NCI-H345 (cell line): ENCODE data around the gene ARHGAP9.
"Not testable (repeated sequence)": the region's sequence is repeated elsewhere in the genome, so short reads cannot be mapped to it uniquely, and the experiment has no call there.

ENCODE experiments used
- DNase-seq: peaks from one replicate; lab custom pipeline; 2025; lab: John Stamatoyannopoulos, UW

Gene ARHGAP9

DNA sequence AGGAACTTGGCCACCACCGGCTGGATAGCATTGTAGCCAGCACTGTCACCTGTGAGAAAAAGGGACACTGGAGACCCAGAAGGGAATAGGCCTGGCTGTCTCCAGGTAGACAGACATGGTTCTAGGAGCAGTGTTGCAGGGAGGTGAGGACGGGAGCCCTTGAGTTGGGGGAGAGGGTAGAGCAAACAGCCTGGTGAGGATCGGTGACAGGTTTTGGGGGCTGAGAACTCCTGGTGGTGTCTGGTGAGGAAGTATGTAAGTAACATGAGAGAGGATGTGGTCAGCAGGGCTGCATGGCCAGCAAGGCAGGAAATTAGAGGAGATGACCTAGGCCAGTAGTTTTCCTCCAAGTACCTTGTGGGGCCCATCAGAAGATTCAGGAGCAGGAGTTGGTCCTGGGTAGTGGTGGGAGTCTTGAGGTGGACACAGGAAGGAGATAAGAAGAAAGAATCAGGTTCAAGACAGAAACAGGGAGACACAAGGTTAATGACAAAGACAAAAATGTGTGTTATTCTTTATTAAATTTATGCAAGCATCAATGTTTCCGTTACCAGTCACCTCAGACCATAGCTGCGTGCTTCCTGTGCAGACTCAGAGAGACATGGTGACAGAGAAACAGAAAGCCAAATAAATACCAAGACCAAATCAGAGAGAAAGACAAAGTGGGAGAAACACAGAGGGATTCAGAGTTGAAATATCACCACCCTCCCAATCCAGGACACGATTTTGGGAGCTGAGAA lies at the start of gene ARHGAP9:
Gene ARHGAP9, minus strand, starts transcription at position 491 of the 740 bp plus-strand sequence. Its CDS starts 460 bp downstream, at position 31.
- DNase-seq = no peak

DNA sequence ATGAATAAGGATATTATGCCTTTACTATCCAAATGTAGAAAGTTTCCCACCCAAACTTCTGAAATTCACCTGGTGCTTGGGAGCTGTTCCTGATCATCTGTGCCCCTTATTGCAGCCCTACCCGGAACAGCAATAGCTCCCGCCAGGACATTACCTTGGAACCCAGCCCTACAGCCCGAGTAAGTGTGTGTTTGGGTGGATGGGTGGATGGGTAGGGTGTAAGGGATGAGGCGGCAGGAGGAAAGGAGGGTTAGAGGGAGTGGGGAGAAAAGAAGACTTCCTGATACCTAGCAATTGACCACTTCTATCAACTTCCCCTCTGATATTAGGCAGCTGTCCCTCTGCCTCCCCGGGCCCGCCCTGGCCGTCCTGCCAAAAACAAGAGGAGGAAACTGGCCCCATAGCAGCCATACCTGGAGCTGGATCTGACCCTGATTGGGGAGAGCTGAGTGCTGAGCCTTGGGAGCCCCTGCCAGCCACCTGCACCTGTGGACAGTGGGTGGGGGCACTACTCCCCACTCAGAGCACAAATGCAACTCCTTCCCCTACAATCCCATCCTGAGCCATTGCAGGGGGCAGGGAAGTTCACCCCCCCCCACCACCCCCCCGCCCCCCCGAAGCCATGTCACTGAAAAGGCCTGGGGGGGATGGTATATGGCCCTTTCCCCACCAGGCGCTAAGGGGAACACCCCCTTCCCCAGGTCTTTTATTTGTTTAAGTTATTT lies 49.3 kb upstream of the ARHGAP9 start:
- DNase-seq = no peak

DNA sequence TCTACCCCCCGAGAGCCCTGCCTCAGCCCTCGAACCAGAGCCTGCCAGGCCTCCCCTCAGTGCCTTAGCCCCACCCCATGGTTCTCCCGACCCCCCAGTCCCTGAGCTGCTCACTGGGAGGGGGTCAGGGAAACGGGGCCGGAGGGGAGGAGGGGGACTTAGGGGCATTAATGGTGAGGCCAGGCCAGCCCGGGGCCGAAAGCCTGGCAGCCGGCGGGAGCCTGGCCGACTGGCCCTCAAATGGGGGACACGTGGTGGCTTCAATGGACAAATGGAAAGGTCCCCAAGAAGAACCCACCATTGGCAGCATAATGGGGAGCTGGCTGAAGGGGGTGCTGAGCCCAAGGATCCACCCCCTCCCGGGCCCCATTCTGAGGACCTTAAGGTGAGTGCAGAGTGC lies 48.5 kb upstream of the ARHGAP9 start:
- no peak for DNase-seq

DNA sequence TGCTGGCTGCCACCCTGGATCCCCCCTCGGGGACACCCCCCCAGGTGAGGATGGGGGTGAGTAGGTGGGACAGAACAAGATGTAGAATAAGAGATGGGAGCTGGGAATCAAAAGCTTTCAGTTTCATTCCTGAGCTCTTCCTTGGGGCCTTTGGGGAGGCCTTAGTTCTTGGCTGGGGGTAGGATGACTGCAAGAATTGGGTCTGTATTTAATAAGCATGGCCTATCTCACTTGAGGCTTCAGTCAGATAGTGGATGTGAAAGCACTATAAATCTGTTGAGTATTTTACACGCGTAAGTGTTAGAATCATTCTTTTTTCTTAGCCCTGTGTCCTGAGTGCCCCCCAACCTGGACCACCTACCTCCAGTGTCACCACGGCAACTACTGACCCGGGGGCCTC lies 47.5 kb upstream of the ARHGAP9 start:
- DNase-seq = no peak

DNA sequence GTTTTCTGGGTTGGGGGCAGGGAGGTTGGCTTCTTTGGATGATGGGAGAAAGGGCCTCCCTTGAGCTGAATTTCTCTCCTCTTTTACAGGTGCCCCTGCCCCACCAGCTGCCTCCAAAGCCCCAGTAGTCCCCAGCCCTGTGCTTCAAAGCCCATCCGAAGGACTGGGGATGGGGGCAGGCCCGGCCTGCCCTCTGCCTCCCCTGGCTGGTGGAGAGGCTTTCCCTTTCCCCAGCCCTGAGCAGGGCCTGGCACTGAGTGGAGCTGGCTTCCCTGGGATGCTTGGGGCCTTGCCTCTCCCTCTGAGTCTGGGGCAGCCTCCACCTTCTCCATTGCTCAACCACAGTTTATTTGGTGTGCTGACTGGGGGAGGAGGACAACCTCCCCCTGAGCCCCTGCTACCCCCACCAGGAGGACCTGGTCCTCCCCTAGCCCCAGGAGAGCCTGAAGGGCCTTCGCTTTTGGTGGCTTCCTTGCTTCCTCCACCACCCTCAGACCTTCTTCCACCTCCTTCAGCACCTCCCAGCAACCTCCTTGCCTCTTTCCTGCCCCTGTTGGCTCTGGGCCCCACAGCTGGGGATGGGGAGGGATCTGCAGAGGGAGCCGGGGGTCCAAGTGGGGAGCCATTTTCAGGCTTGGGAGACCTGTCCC lies 46.9 kb upstream of the ARHGAP9 start:
- no peak for DNase-seq

DNA sequence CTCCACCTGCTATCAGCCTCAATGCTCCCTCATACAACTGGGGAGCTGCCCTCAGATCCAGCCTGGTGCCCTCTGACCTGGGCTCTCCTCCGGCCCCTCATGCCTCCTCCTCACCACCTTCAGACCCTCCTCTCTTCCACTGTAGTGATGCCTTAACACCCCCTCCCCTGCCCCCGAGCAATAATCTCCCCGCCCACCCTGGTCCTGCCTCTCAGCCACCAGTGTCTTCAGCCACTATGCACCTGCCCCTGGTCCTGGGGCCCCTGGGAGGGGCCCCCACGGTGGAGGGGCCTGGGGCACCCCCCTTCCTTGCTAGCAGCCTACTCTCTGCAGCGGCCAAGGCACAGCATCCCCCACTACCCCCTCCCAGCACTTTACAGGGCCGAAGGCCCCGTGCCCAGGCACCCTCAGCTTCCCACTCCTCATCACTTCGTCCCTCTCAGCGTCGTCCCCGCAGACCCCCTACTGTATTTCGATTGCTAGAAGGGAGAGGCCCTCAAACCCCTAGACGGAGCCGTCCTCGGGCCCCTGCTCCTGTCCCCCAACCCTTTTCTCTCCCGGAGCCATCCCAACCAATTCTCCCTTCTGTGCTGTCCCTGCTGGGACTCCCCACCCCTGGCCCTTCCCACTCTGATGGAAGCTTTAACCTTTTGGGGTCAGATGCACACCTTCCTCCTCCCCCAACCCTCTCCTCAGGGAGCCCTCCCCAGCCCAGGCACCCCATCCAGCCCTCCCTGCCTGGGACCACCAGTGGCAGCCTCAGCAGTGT lies 46.1 kb upstream of the ARHGAP9 start:
- DNase-seq = no peak

DNA sequence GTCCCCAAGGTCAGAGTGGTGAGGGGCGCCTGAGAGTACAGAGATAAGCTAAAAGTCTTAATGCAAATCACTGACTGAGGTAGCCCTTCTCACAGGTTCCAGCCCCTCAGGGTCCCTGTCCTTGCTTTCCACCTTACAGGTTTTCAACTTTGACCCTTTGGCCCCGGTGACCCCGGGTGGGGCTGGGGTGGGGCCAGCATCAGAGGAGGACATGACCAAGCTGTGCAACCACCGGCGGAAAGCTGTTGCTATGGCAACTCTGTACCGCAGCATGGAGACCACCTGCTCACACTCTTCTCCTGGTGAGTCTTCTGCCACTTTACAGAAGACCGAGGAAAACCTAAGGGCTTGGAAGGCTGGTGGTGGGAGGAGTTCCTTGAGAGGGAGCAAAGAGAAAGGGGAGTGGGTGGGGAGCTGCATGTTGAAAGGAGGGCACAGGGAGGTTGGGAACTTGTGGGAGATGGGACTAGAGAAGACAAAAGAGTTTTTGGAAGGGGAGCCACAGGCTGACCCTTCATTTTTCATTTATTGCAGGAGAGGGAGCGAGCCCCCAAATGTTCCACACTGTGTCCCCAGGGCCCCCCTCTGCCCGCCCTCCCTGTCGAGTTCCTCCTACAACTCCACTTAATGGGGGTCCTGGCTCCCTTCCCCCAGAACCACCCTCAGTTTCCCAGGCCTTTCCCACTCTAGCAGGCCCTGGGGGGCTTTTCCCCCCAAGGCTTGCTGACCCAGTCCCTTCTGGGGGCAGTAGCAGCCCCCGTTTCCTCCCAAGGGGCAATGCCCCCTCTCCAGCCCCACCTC lies 45.3 kb upstream of the ARHGAP9 start:
- DNase-seq = no peak

DNA sequence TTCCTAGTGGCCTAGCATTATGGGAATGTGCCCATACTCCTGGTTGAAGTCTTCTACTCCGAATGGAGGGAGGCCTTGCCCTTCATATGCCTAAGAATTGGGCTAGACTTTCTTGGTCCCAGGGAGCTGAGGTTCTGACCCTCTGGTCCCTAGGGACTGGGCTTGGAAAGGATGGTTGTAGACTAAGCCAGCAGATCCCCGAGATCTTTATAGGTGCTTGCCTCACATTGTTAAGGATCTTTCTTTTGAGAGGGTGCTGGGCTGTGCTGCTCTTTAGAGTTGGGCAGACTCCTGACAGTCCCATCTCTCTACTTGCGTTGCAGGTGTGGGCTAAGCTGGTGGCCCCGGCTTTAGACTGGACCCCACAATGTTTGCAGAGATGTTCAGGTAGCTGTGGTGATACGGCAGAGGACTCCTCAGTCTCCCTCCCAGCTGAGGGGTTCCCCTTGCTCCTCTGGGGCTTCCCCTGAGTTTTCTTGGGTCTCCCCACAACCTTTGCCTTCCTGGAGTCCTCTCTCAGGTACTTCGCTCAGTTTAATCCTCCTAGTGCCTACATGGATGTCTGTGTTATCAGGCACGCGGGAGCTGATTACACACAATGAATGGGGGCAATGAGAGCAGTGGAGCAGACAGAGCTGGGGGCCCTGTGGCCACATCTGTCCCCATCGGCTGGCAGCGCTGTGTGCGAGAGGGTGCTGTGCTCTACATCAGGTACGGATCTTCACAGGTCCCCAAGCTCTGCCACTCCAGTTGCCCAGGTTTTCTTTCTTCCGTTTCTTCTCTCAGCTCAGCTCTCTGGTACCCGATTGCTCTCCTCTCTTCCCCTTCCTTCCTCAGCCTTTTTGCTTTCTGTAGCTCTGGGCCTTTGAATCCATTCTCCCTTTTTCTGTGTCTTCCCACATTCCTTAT lies 44.3 kb upstream of the ARHGAP9 start:
- DNase-seq = no peak

DNA sequence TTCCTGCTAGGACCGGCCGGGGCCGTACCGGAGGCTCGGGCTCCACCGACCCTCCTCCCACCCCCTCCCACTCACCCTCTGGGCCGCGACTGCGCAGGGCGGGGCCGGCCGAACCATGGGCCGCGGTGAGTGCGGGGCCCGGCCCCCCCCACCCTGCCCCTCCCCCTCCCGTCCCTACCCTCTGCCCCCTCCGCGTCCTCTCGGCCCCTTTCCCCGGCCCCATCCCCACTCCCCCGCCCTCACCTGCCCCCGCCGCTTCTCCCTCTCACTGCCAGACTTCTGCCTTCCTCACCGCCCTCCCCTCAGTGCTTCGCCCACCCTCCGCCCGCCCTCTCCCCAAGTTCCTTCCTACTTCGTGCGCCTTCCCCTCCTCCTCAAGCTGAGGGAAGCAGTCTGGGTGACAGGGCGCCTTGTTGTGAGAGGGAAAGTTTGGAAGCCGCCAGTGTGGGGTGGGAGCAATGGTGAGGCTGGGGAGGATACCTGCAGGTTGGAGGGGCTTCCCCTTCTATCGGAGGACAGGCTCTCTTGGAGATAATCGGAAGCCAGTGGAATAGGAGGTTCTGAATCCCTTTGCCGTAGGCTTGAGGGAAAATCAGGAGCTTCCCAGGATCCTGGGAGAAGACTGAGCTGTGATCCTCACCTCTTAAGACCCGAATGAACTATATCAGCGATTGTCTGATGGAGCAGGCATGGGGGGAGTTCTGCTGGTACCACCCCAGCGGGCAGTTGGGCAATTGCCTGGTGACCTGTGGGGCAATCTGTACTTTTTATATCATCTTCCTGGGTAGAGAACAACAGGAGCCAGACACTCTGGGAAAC lies 43.4 kb upstream of the ARHGAP9 start:
- DNase-seq = peak; percentile 44

DNA sequence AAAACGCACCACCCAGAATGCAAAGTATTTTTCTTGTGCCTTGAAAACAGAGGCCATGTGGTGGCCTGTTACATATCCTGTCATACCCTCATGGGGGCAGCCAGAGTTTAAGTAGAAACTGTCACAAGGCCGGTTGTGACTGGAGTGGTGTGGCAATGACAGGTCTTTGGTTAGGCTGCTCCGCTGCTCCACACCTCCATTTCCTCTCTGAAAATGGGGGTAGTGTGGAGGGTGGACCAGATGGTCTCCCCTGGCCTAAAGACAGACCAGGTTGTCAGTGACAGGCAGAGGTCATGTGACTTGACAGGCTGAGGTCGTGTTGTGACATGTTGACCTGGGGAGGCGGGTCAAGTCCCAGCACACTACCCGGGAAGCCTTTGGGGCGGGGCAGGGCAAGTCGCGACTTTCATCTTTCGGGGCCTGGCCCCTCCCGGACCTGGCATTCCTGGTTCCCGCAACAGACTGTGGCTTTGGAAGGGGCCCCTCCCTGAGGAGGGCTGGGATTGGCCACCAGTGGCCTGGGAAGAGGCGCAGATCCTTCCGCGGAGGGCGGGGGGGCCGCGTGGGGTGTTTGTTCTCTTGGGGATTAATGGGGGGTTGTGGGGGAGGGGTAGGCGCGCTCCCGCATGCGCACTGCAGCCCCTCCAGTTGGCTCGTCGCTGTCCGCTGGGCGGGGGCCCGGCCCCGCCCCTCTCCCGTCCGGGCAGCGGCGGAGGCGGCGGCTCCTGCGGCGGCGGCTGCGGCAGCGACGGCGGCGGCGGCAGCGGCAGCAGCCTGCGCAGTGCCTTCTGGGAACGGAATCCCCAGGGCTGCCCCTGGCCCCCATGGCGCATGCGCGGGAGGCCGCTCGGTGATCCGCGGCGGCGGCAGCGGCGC lies 42.6 kb upstream of the ARHGAP9 start, which contains the start of gene MBD6:
Gene MBD6, plus strand, starts transcription at position 814 of the 876 bp plus-strand sequence. CDS start 1,480 bp downstream, outside the sequence.
- peak; percentile 85 for DNase-seq

DNA sequence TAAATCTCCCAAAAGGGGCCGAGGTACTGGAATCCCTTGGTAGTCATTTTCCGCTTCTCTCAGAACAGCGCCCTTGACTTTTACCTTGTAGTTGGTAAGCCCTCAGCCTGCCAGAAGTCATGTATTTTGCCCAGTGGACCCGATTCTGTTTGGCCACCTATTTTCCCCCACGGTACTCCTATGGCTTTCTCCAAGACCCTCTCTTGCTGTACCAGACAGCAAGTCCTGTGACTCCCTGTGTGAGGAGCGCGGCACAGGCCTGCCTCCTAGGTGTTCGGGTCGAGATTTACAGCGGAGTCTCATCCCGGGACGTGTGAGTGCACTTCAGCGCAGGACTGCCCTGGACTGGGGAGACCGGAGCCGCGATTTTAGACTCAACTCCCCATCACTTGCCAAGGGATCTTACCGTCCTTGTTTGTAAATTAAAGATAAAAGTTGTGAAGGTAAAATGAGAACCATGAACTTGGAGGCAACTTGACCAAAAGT lies 41.9 kb upstream of the ARHGAP9 start:
- DNase-seq = peak; percentile 21

DNA sequence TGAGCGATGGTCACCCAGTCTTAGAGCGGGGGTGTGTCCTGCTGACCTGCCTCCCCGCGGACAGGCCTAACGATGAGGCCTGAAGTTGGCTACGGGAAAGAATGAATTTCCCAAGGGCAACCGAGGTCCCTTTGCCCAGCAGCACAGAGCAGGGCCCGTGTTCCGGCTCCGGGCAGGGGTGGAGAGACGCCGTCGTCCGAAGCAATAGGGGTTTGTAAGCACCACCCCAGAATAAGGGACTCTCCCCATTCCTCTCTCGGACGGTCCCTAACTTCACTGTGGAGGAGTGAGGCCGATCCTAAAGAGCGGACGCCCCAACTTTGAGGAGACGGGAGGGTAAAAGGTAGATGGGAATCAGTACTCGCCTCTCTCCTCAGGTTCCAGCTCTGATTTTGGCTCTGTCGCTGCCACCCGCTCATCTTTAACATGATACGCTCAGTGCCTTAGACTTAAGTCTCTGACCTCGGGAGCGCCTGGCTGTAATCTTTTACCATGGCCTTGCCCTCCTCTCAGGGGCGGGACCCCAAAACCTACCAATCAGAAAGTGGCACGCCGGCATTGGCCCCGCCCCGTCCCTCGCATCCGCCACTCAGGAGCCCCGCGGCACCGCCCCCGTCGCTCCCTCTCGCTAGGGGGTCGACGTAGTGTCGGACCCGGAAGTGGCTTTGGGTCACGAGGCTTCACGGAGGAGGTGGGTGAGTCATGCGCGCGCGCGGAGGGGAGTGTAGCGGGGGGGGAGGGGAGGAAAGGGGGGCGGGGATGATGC lies 40.6 kb upstream of the ARHGAP9 start, which contains the start of gene DDIT3:
Gene DDIT3, minus strand, starts transcription at position 462 of the 766 bp plus-strand sequence. CDS start 3,108 bp downstream, outside the sequence.
- peak; percentile 99 for DNase-seq

DNA sequence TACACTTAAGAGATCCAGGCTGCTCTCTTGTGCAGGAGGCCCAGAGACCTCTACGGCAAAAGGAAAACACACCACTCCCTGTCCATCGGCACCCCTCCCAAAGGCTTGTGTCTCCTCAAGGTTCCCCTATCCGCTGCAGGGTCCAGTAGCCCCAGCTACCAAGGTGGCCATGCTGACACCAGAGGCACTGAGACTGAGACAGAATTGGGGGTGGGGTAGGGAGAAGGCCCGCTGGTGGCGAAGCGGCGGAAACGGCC lies 40.1 kb upstream of the ARHGAP9 start:
- DNase-seq = no peak

DNA sequence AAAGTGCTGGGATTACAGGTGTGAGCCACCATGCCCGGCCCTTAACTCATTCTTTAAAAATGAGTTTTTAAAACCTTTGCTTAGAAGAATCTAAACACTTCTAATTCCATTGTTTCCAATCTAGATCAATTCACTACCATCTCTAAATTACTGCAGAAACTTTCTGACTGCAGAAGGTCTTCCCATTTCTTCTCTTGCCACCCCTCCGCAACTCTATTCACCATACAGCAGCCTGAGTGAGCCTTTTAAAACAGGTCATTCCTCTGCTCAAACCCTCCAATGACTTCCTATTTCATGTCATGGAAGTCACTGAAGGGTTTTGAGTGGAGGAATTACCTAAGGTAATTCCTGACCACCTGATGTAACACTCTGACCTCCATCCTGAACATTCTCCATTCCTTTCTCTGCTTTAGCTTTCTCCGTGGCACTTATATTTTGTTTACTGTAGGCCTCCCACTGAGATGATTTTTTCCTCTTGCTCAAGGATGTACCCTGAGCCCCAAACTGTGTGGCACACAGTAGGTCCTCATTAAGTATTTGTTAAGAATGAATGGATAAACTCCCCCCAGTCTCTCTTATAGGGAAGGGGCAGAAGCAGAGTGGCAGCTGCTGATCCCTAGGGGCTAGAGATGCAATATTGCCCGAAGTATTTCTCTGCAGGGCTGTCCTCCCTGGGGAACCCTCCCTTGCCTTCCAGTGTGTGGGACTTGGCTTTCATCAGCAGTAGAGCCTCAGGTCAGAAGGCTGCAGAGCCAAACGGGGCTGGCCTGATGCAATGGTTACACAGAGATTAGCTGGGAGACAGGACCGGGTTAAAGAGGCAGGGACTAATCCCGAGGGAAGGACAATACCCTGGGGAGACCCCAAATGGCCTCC lies 39.5 kb upstream of the ARHGAP9 start:
- no peak for DNase-seq

DNA sequence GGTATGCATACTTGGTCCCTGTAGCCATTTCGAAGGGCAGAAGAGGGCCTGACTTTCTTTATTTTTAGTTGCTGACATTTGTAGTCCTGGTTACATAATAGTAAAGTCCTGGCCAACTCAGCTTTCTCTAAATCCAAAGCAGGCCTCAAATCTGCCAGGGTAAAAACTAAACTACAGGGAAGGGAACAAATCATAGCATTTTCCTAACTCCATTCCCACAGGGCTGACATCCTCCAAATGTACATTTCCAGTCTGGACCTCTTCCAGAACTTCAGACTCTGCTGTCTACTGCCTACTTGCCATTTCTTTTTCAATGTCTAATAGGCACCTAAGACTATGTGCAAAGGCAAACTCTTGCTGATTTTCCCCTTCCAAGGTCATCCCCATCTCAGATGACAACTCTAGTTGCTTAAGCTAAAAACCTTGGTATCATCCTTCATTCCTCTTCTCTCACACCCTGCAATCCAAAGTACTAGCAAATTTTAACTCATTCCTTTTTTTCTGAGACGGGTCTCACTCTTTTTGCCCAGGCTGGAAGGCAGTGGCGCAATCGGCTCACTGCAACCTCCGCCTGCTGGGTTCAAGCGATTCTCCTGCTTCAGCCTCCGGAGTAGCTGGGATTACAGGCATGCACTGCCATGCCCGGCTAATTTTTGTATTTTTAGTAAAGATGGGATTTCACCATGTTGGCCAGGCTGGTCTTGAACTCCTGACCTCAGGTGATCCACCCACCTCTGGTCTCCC lies 38.7 kb upstream of the ARHGAP9 start:
- no peak for DNase-seq

DNA sequence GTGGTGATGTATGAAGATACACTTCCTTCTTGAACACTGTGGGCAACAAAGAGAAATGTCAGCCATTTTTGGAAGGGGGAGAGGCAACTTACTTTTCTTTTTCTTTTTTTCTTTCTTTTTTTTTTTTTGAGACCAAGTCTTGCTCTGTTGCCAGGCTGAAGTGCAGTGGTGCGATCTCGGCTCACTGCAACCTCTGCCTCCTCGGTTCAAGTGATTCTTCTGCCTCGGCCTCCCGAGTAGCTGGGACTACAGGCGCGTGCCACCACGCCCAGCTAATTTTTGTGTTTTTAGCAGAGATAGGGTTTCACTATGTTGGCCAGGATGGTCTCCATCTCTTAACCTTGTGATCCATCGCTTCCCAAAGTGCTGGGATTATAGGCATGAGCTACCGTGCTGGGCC lies 38.1 kb upstream of the ARHGAP9 start:
- not testable (repeated sequence) for DNase-seq
